ENCODE measurements around the gene KLF2.
A peak's percentile ranks its signal among the peaks of the same experiment; 100 is the strongest.
"Not testable (repeated sequence)": the region's sequence is repeated elsewhere in the genome, so short reads cannot be mapped to it uniquely, and the experiment has no call there.

The KLF2 gene

DNA sequence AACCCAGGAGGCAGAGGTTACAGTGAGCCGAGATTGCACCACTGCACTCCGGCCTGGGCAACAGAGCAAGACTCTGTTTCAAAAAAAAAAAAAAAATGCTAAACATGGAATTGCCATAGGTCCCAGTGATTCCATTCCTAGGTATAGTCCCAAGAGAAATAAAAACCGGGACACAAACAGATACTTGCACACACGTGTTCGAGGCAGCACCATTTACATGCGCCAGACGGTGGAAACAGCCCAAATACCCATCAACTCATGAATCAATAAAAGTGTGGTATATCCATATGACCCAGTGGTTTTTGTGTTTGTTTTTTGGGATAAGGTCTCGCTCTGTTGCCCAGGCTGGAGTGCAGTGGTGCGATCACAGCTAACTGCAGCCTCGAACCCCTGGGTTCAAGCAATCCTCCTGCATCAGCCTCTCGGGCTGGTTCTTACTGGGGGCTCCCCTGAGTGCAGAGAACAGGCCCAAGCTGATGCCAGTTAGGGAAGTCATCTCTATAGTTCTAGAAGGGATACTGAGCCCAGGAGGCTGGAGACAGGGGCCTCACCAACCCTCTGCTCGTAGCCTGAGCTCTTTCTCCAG lies 8.5 kb downstream of the KLF2 start:
- DNase-seq (ENCODE audit: low read depth, low spot score) = no peak

DNA sequence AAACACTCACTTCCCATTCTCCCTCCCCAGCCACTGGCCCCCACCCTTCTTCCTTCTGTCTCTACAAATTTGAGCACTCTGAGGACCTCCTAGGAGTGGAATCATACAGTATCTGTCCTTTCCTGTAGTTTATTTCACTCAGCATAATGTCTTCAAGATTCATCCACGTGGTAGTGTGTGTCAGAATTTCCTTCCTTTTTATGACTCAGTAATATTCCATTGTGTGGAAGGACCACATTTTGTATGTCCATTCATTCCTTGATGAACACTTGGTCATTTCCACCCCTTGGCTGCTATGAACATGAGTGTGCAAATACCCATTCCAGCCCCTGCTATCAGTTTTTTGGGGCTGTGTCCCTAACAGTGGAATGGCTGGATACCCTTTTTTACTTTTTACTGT lies 9.8 kb downstream of the KLF2 start:
- no peak for DNase-seq (ENCODE audit: low read depth, low spot score)
- no peak overlapping the region for H3K4me3 ChIP-seq (ENCODE audit: low read length)

More for the DNA sequence above, 8.5 kb downstream of the KLF2 start:
- no peak overlapping the region for H3K4me3 ChIP-seq (ENCODE audit: low read length)

DNA sequence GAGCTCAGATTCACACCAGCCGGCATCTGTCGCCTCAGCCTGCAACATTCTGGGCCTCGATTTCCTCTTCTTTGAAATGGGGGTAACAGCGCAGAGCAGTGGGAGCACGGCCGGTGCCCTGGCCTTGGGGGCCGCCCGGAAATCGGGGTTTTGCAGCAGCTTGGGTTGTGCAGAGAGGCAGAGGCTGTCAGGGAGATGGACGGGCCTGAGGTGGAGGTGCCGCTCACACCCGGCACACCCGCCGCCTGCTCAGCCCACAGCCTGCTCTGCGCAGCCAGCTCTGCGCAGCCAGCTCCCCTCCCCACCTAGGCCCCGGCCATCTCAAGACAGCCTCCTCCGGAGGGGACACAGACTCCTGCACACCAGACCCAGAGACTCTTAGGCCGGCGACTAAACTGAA lies 10.6 kb downstream of the KLF2 start:
- DNase-seq (ENCODE audit: low read depth, low spot score) = no peak
- no peak overlapping the region for H3K4me3 ChIP-seq (ENCODE audit: low read length)

DNA sequence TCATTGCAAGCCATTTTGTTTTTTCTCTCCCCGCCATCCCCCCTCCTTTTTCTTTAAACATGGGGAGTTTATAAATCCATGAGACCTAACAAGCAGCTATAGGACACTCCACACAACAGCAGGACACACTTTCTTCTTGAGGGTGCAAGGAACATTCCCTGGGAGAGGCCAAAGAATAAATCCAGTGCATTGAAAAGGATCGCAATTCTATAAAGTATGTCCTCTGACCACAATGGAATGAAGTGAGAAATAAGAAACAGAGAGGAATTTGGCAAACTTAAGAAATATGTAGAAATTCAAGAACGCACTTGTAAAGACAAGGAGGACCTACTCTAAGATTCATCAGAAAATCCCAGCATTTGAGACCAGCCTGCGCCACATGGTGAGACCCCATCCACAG lies 11.9 kb downstream of the KLF2 start:
- no peak overlapping the region for H3K4me3 ChIP-seq (ENCODE audit: low read length)
- no peak for DNase-seq (ENCODE audit: low read depth, low spot score)

DNA sequence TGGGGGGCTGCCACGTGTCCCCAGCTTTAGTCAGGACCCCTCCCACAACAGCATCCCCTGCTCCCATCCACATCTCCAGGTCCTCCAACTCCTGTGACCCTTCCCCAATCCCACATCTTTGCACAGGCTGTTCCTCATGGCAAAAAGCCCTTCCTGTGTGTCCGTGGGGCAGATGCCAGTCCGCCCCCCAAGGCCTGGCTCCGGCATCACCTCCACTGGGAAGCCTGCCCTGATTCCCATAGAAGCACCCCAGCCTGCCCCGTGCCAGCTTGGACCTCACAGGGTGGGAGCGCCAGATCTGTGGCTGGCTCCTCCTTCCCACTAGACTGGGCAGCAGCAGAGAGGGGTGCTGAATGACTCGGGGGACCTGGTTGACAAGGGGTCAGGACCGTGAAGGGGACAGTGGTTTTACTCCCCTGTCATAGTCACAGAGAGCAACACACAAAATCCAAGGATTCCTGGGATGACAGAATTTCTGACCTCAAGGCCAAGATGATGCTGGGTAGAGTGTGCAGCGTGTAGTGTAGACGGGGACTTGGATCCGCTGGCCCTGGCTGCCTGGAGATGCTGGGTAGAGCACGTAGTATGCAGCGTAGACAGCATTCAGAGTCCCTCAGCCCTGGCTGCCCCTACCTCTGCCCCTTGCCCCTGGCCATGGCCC lies 13.3 kb downstream of the KLF2 start:
- no peak for DNase-seq (ENCODE audit: low read depth, low spot score)
- H3K4me3 ChIP-seq (ENCODE audit: low read length) = no peak overlapping the region

DNA sequence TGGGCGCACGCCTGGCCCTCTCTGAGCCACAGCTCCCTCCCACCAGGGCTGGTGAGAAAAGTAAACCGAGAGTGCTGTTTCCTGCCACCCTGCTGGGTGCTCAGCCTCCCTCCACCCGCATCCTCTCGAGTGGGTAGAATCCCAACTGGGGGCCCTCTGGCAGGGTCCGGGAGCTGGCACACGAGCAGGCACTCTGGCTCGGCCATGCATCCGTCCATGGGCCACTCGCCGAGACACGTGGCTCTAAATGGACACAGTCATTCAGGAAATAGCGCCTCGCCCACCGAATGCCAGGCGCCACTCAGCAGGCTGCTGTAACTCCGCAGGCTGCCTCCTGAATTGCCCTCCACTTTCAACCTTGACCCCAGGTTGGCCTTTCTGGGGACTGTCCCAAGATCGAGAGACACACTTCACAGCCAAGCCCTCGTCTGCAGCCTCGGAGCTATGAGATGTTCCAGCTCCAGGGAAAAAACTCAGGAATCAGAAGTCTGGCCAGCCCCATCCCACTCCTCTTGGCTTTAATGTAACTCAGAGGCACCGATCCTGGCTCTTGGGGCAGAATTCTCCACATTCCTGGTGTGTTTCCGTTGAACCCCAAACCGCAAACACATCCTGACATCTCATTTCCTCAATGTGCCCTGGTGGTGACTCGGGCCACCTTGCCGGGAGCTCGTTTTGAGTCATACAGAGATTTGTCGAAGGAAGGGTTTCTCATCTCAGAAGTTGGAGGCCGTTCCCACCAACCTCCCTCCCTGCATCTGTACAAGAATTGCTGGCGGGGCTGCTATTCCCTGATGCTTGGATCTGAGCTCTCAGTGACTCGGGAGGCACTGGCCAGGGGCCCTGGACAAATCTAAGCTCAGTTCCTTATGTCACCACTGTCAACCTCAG lies 14.1 kb downstream of the KLF2 start:
- peak; percentile 75 for DNase-seq (ENCODE audit: low read depth, low spot score)
- H3K4me3 ChIP-seq (ENCODE audit: low read length) = peak overlapping the region; percentile 0

DNA sequence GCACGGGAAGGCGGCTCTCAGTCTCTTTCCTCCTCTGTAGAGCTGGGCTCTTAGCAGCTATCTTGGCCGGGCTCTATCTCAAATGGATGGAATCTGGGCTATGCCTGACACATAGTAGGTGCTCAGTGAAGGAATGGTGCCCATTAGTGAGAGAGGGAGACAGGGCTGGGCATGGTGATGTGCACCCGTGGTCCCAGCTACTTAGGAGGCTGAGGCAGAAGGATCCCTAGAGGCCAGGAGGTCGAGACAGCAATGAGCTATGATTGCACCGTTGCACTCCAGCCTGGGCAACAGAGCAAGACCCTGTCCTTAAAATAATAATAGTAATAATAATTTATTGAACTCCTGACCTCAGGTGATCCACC lies 14.7 kb downstream of the KLF2 start:
- DNase-seq (ENCODE audit: low read depth, low spot score) = no peak
- H3K4me3 ChIP-seq (ENCODE audit: low read length) = peak overlapping the region; percentile 0

DNA sequence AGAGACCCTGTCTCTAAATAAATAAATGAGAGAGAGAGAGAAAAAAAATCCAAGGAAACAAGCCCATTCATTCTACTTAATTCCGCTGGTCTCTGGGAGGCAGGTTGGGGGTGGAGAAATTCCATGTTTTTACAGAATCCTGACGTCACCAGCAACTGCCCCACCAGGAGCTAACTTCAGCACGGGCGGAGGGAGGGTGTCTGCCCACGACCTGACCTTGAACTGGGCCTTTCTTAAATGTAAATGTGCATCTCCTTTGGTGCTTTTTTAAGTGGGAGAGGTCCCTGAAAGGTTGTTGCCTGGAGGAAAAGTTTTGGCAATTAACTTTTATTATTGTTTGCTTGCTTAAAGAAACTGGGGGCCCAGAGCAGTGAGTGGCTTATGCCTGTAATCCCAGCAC lies 15.5 kb downstream of the KLF2 start:
- no peak for DNase-seq (ENCODE audit: low read depth, low spot score)
- H3K4me3 ChIP-seq (ENCODE audit: low read length) = no peak overlapping the region

DNA sequence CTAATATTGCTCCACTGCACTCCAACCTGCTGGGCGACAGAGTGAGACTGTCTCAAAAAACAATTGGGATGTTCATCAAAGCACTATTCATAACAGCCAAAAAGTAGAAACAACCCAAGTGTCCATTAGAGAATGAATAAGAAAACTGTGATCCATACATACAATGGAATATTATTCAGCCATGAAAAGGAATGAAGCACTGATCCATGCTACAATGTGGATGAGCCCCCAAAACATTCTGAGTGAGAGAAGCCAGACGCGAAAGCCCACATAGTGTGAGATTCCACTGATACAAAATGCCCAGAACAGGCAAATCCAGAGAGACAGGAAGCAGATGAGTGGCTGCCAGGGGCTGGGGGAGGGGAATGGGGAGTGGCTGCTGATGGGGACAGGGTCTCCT lies 16.0 kb downstream of the KLF2 start:
- DNase-seq (ENCODE audit: low read depth, low spot score) = no peak
- no peak overlapping the region for H3K4me3 ChIP-seq (ENCODE audit: low read length)

DNA sequence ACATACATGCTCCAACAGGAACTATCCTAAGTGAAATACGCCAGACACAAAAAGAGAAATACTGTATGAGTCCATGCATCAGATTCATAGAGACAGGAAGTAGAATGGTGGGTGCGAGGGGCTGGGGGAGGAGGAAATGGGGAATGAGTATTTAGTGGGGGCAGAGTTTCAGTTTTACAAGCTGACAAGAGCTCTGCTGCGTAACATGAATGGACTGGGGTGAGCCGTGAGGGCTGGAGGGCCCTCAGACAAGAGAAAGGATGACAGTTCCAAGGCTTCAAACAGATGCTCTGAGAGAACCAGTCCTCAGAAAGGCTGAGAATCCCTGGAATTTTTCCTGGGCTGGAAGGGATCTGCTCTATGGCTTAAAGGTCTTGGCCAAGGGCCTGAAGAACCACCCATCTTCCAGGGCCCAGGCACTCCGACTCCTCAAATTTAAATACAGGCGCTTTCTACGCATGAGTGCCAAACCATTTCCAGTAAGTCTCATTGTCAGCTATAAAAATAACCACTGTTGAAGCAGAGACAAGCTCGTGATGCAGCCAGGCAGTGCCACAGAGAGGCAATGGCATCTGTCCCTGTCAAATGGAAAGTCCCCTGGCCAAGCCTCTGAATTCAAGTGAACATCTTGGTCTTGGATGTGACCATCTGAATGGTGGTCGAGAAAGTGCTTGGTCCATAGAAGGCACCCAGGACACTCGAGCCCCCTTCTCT lies 17.5 kb downstream of the KLF2 start:
- no peak overlapping the region for H3K4me3 ChIP-seq (ENCODE audit: low read length)
- no peak for DNase-seq (ENCODE audit: low read depth, low spot score)

DNA sequence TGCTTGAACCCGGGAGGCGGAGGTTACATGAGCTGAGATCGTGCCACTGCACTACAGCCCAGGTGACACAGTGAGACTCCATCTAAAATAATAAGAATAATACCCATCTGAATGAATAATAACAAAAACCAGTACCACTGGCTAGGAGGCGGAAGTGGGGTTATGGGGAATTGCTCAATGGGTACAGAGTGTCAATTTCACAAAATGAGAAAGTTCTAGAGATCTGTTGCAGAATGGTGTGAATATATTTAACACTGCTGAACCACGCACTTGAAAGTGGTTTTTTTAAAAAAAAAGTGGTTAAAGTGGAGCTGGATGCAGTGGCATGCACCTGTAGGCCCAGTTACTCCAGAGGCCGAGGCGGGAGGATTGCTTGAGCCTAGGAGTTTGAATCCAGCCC lies 18.5 kb downstream of the KLF2 start:
- DNase-seq (ENCODE audit: low read depth, low spot score) = no peak
- no peak overlapping the region for H3K4me3 ChIP-seq (ENCODE audit: low read length)

DNA sequence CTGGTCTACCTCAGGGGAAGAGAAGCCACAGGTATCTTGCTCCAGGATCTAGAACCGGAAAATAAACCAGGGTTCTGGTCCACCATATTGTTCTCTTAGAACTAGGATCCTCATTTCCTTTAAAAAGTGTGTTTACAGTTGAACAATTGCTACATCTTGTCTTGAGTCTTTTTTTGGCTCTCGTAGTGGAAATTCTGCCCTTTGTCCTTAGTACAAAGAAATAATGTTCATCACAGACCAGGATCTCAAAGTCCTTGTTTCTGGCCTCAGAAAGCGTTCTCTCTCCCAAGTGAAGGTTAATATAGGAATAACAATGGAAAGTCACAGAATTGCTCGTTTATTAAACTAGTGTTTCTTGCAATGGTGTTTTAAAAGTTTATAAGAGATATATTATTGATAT lies 20.8 kb downstream of the KLF2 start:
- DNase-seq (ENCODE audit: low read depth, low spot score) = no peak
- H3K4me3 ChIP-seq (ENCODE audit: low read length) = no peak overlapping the region

DNA sequence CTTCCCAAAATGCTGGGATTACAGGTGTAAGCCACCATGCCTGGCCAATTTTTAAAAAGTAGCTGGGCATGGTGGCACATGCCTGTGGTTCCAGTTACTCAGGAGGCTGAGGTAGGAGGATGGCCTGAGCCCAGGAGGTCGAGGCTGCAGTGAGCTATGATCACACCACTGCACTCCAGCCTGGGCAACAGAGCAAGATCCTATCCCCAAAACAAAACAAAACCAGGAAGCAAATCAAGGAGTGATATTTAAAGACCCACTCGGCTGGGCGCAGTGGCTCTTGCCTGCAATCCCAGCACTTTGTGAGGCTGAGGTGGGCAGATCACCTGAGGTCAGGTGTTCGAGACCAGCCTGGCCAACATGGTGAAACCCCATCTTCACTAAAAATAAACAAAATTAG lies 22.5 kb downstream of the KLF2 start:
- DNase-seq (ENCODE audit: low read depth, low spot score) = not testable (repeated sequence)

DNA sequence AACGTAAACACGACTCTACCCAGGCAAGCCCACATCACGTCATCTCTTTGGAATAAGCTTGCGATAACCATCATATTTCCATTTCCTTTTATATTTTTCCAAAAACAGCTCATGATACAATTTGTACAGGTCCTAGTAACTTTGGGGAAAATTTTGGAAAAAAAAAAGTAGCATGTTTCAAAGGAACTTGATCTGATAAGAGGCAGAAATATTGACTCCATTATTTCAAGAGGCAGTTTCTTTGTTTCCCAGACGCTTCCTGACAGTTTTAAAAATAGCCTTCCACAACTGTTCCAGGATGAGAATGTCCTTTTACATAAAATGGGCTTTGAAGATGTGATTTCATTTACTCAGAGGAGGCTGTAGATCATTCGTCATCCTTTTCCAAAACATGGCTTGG lies 23.1 kb downstream of the KLF2 start:
- no peak overlapping the region for H3K4me3 ChIP-seq (ENCODE audit: low read length)
- DNase-seq (ENCODE audit: low read depth, low spot score) = no peak

More for the DNA sequence above, 22.5 kb downstream of the KLF2 start:
- not testable (repeated sequence) for H3K4me3 ChIP-seq (ENCODE audit: low read length)

DNA sequence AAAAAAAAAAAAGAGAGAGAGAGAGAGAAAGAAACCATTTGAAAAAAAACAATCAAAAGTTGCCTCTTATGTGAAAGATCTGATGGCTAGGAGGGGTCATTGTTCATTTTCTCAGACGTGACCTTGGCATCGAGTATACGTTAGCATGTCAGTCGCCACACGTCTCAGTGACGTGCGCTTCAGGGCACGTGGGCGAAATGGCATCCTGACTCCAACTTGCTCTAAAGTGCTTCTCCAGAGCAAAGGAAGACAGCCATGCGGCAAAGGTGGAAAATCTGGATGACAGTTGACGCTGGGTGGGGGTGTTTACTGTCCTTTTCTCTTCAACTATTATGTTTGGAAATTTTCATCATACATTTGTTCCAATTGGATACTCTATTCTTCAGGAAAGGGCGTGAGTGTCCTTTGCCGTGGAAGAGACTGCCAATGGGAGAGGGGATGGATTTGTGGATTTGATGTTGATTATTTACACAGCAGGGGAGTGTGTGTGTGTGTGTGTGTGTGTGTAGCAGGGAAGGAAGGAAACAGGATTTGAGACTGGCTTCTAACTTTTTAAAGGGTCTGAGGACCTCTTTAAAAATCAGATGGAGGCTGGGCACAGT lies 25.0 kb downstream of the KLF2 start:
- H3K4me3 ChIP-seq (ENCODE audit: low read length) = no peak overlapping the region
- DNase-seq (ENCODE audit: low read depth, low spot score) = no peak

DNA sequence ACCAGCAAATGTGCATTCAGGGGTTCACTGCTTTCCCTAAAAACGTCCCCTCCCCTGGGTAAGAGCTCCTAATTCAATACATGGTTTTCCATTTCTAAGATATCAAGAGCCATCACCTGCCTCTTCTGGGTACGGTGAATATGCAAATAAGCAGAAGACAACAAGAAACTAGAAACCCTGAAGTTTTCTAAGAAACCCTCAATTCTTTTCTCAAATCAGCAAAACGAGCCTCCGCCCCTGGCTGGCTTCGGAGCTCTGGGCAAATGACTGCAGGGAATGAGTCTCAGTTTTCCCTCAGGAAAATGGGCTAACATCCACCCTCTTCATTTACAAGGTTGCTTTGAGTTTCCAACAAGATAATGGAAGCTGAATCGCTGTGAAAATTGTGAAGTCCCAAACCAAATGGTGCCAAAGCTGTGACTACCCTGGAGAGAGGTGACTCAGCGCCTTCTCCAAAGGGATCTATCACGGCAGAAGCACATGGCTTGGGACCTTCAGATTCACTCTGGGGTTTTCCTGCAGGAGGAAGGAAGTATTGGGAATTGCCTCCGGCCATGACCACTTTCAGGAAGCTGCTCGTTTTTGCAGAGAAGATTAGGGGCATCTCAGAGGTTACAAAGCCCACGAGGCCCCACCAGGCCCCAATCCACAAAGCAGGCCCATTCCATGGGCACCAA lies 26.6 kb downstream of the KLF2 start:
- no peak for DNase-seq (ENCODE audit: low read depth, low spot score)
- no peak overlapping the region for H3K4me3 ChIP-seq (ENCODE audit: low read length)

DNA sequence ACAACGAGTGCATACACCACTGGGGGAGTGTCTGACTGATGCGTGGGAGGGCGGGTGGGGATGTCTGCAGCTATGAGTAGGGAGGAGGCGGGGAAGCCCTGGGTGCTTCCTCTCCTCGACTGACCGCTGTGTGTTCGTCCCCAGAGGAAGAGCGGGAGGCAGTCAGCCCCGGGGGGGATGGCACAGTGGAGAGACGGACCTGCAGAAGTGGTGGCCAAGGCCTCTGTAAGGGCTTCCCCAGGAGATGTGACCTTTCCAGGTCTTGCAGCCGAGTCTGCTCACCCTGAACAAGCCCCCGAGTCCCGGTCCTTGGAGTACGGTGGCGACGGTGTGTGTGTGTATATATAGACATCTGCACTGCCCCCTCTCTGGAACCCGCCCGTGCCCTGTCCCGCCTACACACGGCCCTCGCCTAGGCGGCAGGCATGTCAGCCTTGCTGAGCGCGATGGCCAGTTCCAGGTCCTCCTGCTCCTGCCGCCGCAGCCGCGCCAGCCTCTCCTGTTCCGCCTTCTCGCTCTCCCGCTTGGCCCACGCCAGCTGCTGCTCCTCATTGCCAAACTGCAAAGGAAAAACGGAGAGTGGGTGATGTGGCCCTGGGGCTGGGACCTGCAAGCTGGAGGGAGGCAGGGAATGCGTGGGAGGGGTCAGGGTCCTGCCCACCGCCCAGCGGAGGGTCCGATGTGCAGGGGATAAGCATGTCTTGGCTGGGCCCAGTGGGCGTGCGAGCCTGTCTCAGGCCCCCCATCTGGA lies 30.8 kb downstream of the KLF2 start:
- no peak for DNase-seq (ENCODE audit: low read depth, low spot score)
- H3K4me3 ChIP-seq (ENCODE audit: low read length) = no peak overlapping the region

DNA sequence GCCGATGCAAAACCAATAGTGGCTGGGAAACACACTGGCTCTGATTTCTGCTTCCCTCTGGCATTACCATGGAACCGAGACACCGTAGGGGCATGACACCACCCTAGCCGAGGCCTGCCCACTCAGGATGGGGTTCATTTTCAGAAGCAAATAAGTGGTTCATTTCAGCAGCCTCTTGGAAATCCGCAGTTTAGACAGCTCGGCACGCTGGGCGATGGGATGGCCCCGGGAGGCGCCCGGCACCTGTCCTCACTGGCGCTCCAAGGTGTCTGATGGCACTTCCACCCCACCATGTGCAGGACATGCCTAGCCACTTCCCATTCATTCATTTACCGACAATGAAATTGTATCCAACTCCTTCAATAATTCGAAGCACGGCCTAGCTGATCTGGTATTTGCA lies 33.8 kb downstream of the KLF2 start:
- no peak overlapping the region for H3K4me3 ChIP-seq (ENCODE audit: low read length)
- no peak for DNase-seq (ENCODE audit: low read depth, low spot score)

Data from Jurkat, Clone E6-1 (cell line).